GM19455 (cell line): ENCODE measurements around the gene FOCAD.

Experiments used
- ATAC-seq: cut with Tn5 transposase; IDR thresholded peaks from one replicate; pipeline ENCODE4 v1.9.1; 2021; ENCODE audit not compliant: unreplicated experiment

FOCAD gene

GRCh38 chr9:20728493-20729220, 44.6 kb downstream of the FOCAD start:
- ATAC-seq = no peak

- no peak for ATAC-seq
These were observed 45.5 kb downstream of the FOCAD start for GRCh38 chr9:20729523-20729922.

GRCh38 chr9:20732118-20732517, 48.1 kb downstream of the FOCAD start:
- no peak for ATAC-seq

GRCh38 chr9:20734275-20734674, 50.2 kb downstream of the FOCAD start:
- no peak for ATAC-seq

- ATAC-seq = no peak
These were observed 56.2 kb downstream of the FOCAD start for GRCh38 chr9:20740304-20740703.

GRCh38 chr9:20740929-20741582, 57.0 kb downstream of the FOCAD start:
- ATAC-seq = no peak

GRCh38 chr9:20742833-20743232, 58.8 kb downstream of the FOCAD start:
- ATAC-seq = no peak

GRCh38 chr9:20744036-20744630, 60.1 kb downstream of the FOCAD start:
- ATAC-seq = no peak

GRCh38 chr9:20746967-20747366, 62.9 kb downstream of the FOCAD start:
- no peak for ATAC-seq

- ATAC-seq = no peak
These were observed 65.6 kb downstream of the FOCAD start for GRCh38 chr9:20749496-20750198.

- no peak for ATAC-seq
These were observed 69.7 kb downstream of the FOCAD start for GRCh38 chr9:20753761-20754160.

GRCh38 chr9:20754556-20754955, 70.5 kb downstream of the FOCAD start:
- ATAC-seq = no peak

- no peak for ATAC-seq
These were observed 76.3 kb downstream of the FOCAD start for GRCh38 chr9:20760246-20760891.

- no peak for ATAC-seq
These were observed 86.9 kb downstream of the FOCAD start for GRCh38 chr9:20770947-20771346.

- no peak for ATAC-seq
These were observed 87.7 kb downstream of the FOCAD start for GRCh38 chr9:20771729-20772128.

GRCh38 chr9:20775683-20776082, 91.6 kb downstream of the FOCAD start:
- no peak for ATAC-seq

- ATAC-seq = no peak
These were observed 97.0 kb downstream of the FOCAD start for GRCh38 chr9:20781092-20781491.

- no peak for ATAC-seq
These were observed 98.2 kb downstream of the FOCAD start for GRCh38 chr9:20782289-20782688.

GRCh38 chr9:20783057-20784038, 99.3 kb downstream of the FOCAD start:
- no peak for ATAC-seq

- ATAC-seq = no peak
These were observed 100.1 kb downstream of the FOCAD start for GRCh38 chr9:20784196-20784595.
